ENCODE results near the gene KDM5A.

GRCh38 chr12:234891-235415 is 154.2 kb downstream of the KDM5A start:
- TF ChIP-seq GATA3 (IDR thresholded peaks at IDR 0.05; ENCODE audit: low read depth, low read length) (no peak), GATA2 (IDR thresholded peaks at IDR 0.05; ENCODE audit: low read depth, low read length) (no peak)
